HCT116 (cell line): ENCODE data around the gene PPP2R5A. TPM values are rescaled to one million over a fixed set of nuclear protein-coding genes. Genes with fewer than 3 reads are reported as not detected.

ENCODE experiments used
- ATAC-seq: fragments of 200-7000 bp; cut with Tn5 transposase; 2 replicates; pipeline ENCODE4 v1.9.1; 2020; ENCODE audit warnings: mild to moderate bottlenecking, moderate library complexity
- BruUV-seq: library from RNA; stranded (reverse); fragments of 400-500 nt; replicated peaks from 2 replicates; lab custom pipeline; 2021; lab: Mats Ljungman, UMichigan
- CTCF ChIA-PET: fragments of 300-600 bp; sonication (Branson Sonifier 250); formaldehyde crosslinking; loops from one replicate; lab custom pipeline; 2021; ENCODE audit warnings: antibody characterized with exemption; lab: Charles Lee
- POLR2A ChIA-PET: fragments of 300-600, 350-600 bp; sonication (Branson Sonifier 250); formaldehyde crosslinking; loops from one replicate; lab custom pipeline; 2021; ENCODE audit warnings: antibody characterized with exemption; lab: Charles Lee
- RAD21 ChIA-PET, 2 experiments: fragments of 300-600 bp; sonication (Branson Sonifier 250); formaldehyde crosslinking; loops; one replicate each; lab custom pipeline; 2023; ENCODE audit warnings: low total read pairs in 2 of 2; ENCODE audit not compliant: uncharacterized antibody in 2 of 2, unreplicated experiment in 2 of 2, low non-redundant PET in 1 of 2; lab: Charles Lee
- DNase-seq: peaks from one replicate; pipeline ENCODE4 v3.0.0-alpha.2; 2010; ENCODE audit warnings: low read depth, low spot score
- H2AFZ ChIP-seq: fragments of 200-600 bp; shearing (Covaris generic), sonication (generic); 2 replicates; pipeline ENCODE4 v1.6.1; 2017; ENCODE audit warnings: low read depth, mixed run types, mixed read lengths, antibody characterized with exemption, low read length; ENCODE audit not compliant: poor library complexity, severe bottlenecking
- H3K27ac ChIP-seq: 2 replicates; pipeline ENCODE4 v1.5.1; 2012; ENCODE audit warnings: low read depth, low read length
- H3K27me3 ChIP-seq: fragments of 200-600 bp; sonication (generic); 2 replicates; pipeline ENCODE4 v1.6.1; 2016; ENCODE audit warnings: mixed run types, low read length, mixed read lengths; ENCODE audit not compliant: insufficient read depth
- H3K36me3 ChIP-seq, 2 experiments: fragments of 200-500 bp in 1 of 2; fragments of 200-600 bp in 1 of 2; sonication (Bioruptor generic) in 1 of 2; sonication (generic) in 1 of 2; 2 replicates each; pipeline versions ENCODE4 v1.5.1 to v1.6.1; 2014 to 2016; ENCODE audit warnings: low read length in 2 of 2, inconsistent platforms in 1 of 2, mixed read lengths in 1 of 2, mixed run types in 1 of 2; ENCODE audit not compliant: insufficient read depth in 2 of 2, control insufficient read depth in 1 of 2
- H3K4me1 ChIP-seq, 2 experiments: fragments of 200-600 bp in 1 of 2; sonication (generic) in 1 of 2; 2 replicates each; pipeline versions ENCODE4 v1.5.1 to v1.6.1; 2012 to 2017; ENCODE audit warnings: low read length in 2 of 2, inconsistent platforms in 1 of 2, mild to moderate bottlenecking in 1 of 2, mixed read lengths in 1 of 2, mixed run types in 1 of 2, moderate library complexity in 1 of 2; ENCODE audit not compliant: insufficient read depth in 2 of 2, control insufficient read depth in 1 of 2
- H3K4me2 ChIP-seq: fragments of 200-600 bp; sonication (generic); 2 replicates; pipeline ENCODE4 v1.6.1; 2017; ENCODE audit warnings: mixed run types, low read length, mixed read lengths
- H3K4me3 ChIP-seq, 2 experiments: fragments of 200-600 bp in 1 of 2; sonication (generic) in 1 of 2; replicated peaks in 1 of 2; 2 replicates each; pipeline ENCODE4 v1.5.1; 2011 to 2016; ENCODE audit warnings: low read length in 2 of 2, control low read depth in 1 of 2, low read depth in 1 of 2, mild to moderate bottlenecking in 1 of 2, mixed read lengths in 1 of 2, mixed run types in 1 of 2
- H3K79me2 ChIP-seq: fragments of 200-600 bp; sonication (generic); 2 replicates; pipeline ENCODE4 v1.6.1; 2017; ENCODE audit warnings: mild to moderate bottlenecking, mixed run types, low read length, moderate library complexity, mixed read lengths; ENCODE audit not compliant: insufficient read depth
- H3K9ac ChIP-seq: fragments of 200-600 bp; sonication (generic); 2 replicates; pipeline ENCODE4 v1.6.1; 2016; ENCODE audit warnings: low read length, mixed read lengths
- H3K9me2 ChIP-seq: fragments of 200-600 bp; sonication (generic), shearing (Covaris generic); 2 replicates; pipeline ENCODE4 v1.6.1; 2017; ENCODE audit warnings: mixed run types, mild to moderate bottlenecking, moderate library complexity; ENCODE audit not compliant: insufficient read depth
- H3K9me3 ChIP-seq, 2 experiments: fragments of 200-500 bp in 1 of 2; fragments of 200-600 bp in 1 of 2; sonication (Bioruptor generic) in 1 of 2; sonication (generic) in 1 of 2; 2 replicates each; pipeline ENCODE4 v1.6.1; 2014 to 2017; ENCODE audit warnings: low read length in 2 of 2, mixed read lengths in 2 of 2, inconsistent platforms in 1 of 2, low read depth in 1 of 2, mild to moderate bottlenecking in 1 of 2, mixed run types in 1 of 2, moderate library complexity in 1 of 2; ENCODE audit not compliant: control insufficient read depth in 1 of 2, insufficient read depth in 1 of 2
- H4K20me1 ChIP-seq: fragments of 200-600 bp; sonication (generic), shearing (Covaris generic); 2 replicates; pipeline ENCODE4 v1.6.1; 2017; ENCODE audit warnings: mixed run types, mild to moderate bottlenecking, moderate library complexity; ENCODE audit not compliant: insufficient read depth
- CBX3 ChIP-seq: IDR thresholded peaks from 2 replicates; pipeline ENCODE4 v1.6.1; 2012; ENCODE audit warnings: low read depth
- EGR1 ChIP-seq: IDR thresholded peaks from 2 replicates; pipeline ENCODE4 v1.6.1; 2012; ENCODE audit warnings: low read depth
- ELF1 ChIP-seq: IDR thresholded peaks from 2 replicates; pipeline ENCODE4 v1.6.1; 2012; ENCODE audit warnings: low read depth, borderline replicate concordance
- EZH2phosphoT487 ChIP-seq: fragments of 200-600 bp; IDR thresholded peaks from 2 replicates; pipeline ENCODE4 v1.6.1; 2018; ENCODE audit warnings: antibody characterized with exemption, borderline replicate concordance
- FOSL1 ChIP-seq: IDR thresholded peaks from 2 replicates; pipeline ENCODE4 v1.6.1; 2012; ENCODE audit warnings: low read depth
- POLR2A ChIP-seq: IDR thresholded peaks from 2 replicates; pipeline ENCODE4 v1.7.0; 2011; ENCODE audit warnings: borderline replicate concordance; ENCODE audit not compliant: insufficient read depth, insufficient read length; ENCODE audit errors: extremely low read depth
- RAD21 ChIP-seq: IDR thresholded peaks from 2 replicates; pipeline ENCODE4 v1.6.1; 2012; ENCODE audit warnings: low read depth, mild to moderate bottlenecking
- SIN3A ChIP-seq: IDR thresholded peaks from 2 replicates; pipeline ENCODE4 v1.6.1; 2012; ENCODE audit warnings: low read depth
- SP1 ChIP-seq: IDR thresholded peaks from 2 replicates; pipeline ENCODE4 v1.6.1; 2012; ENCODE audit warnings: low read depth
- SRF ChIP-seq: IDR thresholded peaks from 2 replicates; pipeline ENCODE4 v1.6.1; 2012; ENCODE audit warnings: low read depth
- TCF7L2 ChIP-seq: IDR thresholded peaks from 2 replicates; pipeline ENCODE4 v1.7.0; 2011; ENCODE audit warnings: borderline replicate concordance, inconsistent platforms; ENCODE audit not compliant: insufficient read depth, insufficient read length; ENCODE audit errors: extremely low read depth
- YY1 ChIP-seq: IDR thresholded peaks from 2 replicates; pipeline ENCODE4 v1.6.1; 2011; ENCODE audit warnings: low read length, low read depth, moderate library complexity, mild to moderate bottlenecking; ENCODE audit not compliant: insufficient replicate concordance; ENCODE audit errors: extremely low read depth
- ZFX ChIP-seq: fragments of 450-650 bp; IDR thresholded peaks from 2 replicates; pipeline ENCODE4 v1.6.1; 2017
- intact Hi-C: fragments of 100-400 bp; cut with micrococcal nuclease; formaldehyde crosslinking; loops from 2 replicates; pipeline ENCODE4 v1.10.0; 2022
- total RNA-seq: library from RNA; stranded (reverse); gene quantifications from one replicate; pipeline ENCODE4 v1.2.1, GENCODE V29; 2021; ENCODE audit not compliant: unreplicated experiment
- TF ChIP-seq, protein P1 (sequence below), 3 experiments: fragments of 200-600 bp in 1 of 3; sonication (generic) in 1 of 3; IDR thresholded peaks in 2 of 3; conservative IDR thresholded peaks in 1 of 3; 2 replicates each; pipeline ENCODE4 v1.5.1; 2012 to 2017; ENCODE audit warnings: low read depth in 2 of 3, low read length in 2 of 3, antibody characterized with exemption in 1 of 3, borderline replicate concordance in 1 of 3, control low read depth in 1 of 3, mild to moderate bottlenecking in 1 of 3, mixed read lengths in 1 of 3, mixed run types in 1 of 3, moderate library complexity in 1 of 3; ENCODE audit not compliant: insufficient read depth in 1 of 3
- TF ChIP-seq, protein P2 (sequence below): IDR thresholded peaks from 2 replicates; pipeline ENCODE4 v1.6.1; 2012

Gene PPP2R5A
- total RNA-seq, 1 experiment from 2014 or later: 33.1 TPM

DNA sequence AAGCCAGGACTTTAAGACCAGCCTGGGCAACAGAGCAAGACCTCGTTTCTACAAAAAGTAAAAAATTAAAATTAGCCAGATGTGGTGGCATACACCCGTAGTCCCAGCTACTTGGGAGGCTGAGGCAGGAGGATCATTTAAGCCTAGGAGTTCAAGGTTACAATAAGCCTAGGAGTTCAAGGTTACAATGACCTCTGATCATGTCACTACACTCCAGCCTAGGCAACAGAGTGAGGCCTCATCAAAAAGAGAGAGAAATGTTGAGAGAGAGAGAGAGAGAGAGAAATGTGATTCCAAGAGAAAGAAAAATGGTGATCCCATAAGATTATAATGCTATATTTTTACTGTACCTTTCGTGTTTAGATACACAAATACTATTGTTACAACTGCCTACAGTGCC, 69.3 kb downstream of the PPP2R5A start:
- BruUV-seq: no TSS peak

More for the DNA sequence above, 69.3 kb downstream of the PPP2R5A start:
- intact Hi-C loops: no loop called here
- Histone ChIP-seq H3K4me2 (no peak overlapping the region), H3K4me1 (no peaks in the 10 kb centered on the region), H3K9ac (no peak overlapping the region), H3K9me2 (no peaks in the 10 kb centered on the region), H3K27ac (no peak overlapping the region), H3K36me3 (peaks cover 15 to 21% of the 10 kb centered on the region in 2 experiments), H2AFZ (no peak overlapping the region), H4K20me1 (no peaks in the 10 kb centered on the region), H3K9me3 (no peaks in the 10 kb centered on the region), H3K79me2 (no peaks in the 10 kb centered on the region), H3K27me3 (no peaks in the 10 kb centered on the region), H3K4me3 (no peak overlapping the region)
- TF ChIP-seq FOSL1 (no peak), TCF7L2 (no peak), EZH2phosphoT487 (no peak), EGR1 (no peak), SRF (no peak), SIN3A (no peak), ELF1 (no peak), ZFX (no peak), SP1 (no peak), POLR2A (no peak), YY1 (no peak), RAD21 (no peak), CBX3 (no peak)
- TF ChIP-seq, protein P1, sequence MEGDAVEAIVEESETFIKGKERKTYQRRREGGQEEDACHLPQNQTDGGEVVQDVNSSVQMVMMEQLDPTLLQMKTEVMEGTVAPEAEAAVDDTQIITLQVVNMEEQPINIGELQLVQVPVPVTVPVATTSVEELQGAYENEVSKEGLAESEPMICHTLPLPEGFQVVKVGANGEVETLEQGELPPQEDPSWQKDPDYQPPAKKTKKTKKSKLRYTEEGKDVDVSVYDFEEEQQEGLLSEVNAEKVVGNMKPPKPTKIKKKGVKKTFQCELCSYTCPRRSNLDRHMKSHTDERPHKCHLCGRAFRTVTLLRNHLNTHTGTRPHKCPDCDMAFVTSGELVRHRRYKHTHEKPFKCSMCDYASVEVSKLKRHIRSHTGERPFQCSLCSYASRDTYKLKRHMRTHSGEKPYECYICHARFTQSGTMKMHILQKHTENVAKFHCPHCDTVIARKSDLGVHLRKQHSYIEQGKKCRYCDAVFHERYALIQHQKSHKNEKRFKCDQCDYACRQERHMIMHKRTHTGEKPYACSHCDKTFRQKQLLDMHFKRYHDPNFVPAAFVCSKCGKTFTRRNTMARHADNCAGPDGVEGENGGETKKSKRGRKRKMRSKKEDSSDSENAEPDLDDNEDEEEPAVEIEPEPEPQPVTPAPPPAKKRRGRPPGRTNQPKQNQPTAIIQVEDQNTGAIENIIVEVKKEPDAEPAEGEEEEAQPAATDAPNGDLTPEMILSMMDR (IDR thresholded peaks at IDR 0.05 in 2 of 3, conservative IDR thresholded peaks at IDR 0.05 in 1 of 3; ENCODE audit: borderline replicate concordance in 1 of 3, insufficient read depth in 1 of 3, low read depth in 2 of 3, low read length in 2 of 3): no peak
- TF ChIP-seq, protein P2, sequence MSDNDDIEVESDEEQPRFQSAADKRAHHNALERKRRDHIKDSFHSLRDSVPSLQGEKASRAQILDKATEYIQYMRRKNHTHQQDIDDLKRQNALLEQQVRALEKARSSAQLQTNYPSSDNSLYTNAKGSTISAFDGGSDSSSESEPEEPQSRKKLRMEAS: no peak
- ChIA-PET POLR2A (no interaction called here), CTCF (no interaction called here), RAD21 (no interaction called here)
- DNase-seq: no peak
- no peak for ATAC-seq
